Stomach (tissue), 4 donors: ENCODE data around the gene OPCML.

Source experiments
- EP300 ChIP-seq: sonication (generic); formaldehyde crosslinking; IDR thresholded peaks from one replicate; pipeline ENCODE4 v1.6.1; 2017; ENCODE audit warnings: antibody characterized with exemption
- POLR2A ChIP-seq, 4 donors: fragments of 450-650 bp; IDR thresholded peaks; one replicate each; pipeline ENCODE4 v1.6.1; 2016; ENCODE audit warnings: antibody characterized with exemption in 4 of 4, control low read depth in 2 of 4, mild to moderate bottlenecking in 1 of 4, moderate library complexity in 1 of 4
- POLR2AphosphoS5 ChIP-seq, 3 donors: sonication (generic); formaldehyde crosslinking; IDR thresholded peaks; one replicate each; pipeline ENCODE4 v1.6.1; 2016; ENCODE audit warnings: antibody characterized with exemption in 3 of 3
- TF ChIP-seq, protein P1 (sequence below), 7 experiments: fragments of 450-650 bp in 4 of 7; fragments of 200-600 bp in 3 of 7; sonication (generic) in 3 of 7; IDR thresholded peaks; one replicate each; pipeline ENCODE4 v1.5.1; 2016 to 2019; ENCODE audit warnings: antibody characterized with exemption in 7 of 7, control low read depth in 2 of 7, mild to moderate bottlenecking in 1 of 7

DNA sequence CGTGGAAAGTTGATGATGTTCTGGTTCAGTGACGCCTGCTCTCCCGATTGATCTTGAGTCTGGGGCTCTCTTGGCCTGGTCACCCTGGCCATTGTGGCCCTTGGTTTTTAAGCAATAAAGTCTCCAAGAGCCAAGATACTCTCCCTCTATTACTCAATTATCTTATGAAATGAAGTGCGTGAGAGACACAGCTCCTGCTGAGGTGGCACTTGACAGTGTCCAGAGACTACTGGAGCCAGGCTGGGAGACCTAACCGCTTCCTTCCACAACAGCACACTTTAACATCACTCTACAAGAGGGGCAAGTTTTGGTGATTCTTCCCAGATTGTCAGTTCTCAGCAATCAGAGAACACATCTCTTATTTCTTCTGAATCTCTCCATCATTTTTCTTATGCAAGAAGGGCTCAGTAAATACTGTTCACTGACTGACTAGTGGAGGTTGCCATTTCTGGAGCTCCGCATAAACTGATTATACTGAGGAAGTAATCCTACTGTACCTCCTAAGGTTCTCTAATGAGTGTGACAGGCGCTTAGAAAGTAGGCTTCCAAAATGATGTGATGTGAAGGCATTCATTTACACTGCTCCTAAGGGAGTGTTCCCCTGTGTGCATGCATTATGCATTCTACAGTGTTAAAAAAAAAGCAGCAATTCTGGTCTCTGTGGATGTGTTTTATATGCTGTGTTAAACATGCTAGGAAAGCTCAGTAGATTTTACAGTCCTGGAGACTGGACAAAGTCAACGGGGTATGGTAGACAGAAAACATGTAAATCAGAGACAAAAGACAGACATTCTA, 968.0 kb downstream of the OPCML start:
- TF ChIP-seq, protein P1, sequence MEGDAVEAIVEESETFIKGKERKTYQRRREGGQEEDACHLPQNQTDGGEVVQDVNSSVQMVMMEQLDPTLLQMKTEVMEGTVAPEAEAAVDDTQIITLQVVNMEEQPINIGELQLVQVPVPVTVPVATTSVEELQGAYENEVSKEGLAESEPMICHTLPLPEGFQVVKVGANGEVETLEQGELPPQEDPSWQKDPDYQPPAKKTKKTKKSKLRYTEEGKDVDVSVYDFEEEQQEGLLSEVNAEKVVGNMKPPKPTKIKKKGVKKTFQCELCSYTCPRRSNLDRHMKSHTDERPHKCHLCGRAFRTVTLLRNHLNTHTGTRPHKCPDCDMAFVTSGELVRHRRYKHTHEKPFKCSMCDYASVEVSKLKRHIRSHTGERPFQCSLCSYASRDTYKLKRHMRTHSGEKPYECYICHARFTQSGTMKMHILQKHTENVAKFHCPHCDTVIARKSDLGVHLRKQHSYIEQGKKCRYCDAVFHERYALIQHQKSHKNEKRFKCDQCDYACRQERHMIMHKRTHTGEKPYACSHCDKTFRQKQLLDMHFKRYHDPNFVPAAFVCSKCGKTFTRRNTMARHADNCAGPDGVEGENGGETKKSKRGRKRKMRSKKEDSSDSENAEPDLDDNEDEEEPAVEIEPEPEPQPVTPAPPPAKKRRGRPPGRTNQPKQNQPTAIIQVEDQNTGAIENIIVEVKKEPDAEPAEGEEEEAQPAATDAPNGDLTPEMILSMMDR (IDR thresholded peaks at IDR 0.05), result no peak
- TF ChIP-seq POLR2A (IDR thresholded peaks at IDR 0.05) (no peak), EP300 (no peak), POLR2AphosphoS5 (IDR thresholded peaks at IDR 0.05) (no peak)
